Measurements from ENCODE around the gene STXBP1. TPM values are rescaled to one million over a fixed set of nuclear protein-coding genes. Genes with fewer than 3 reads are reported as not detected.

The STXBP1 gene
- total RNA-seq, 4 donors from 2014 or later = 47.0 to 81.0 (median 66.4) TPM

GRCh38 chr9:127714951-127715469 is 102.9 kb downstream of the STXBP1 start:
- DNase-seq (ENCODE audit: low spot score) = no peak
- no peak for ATAC-seq (ENCODE audit: low FRiP score)
- TF ChIP-seq CTCF (IDR thresholded peaks at IDR 0.05) = no peak

GRCh38 chr9:127715470-127716337 is 103.6 kb downstream of the STXBP1 start, which contains the start of the genes PTRH1 and TTC16:
Gene PTRH1, minus strand, starts transcription at chr9:127715663. Its CDS starts 24 bp downstream, at chr9:127715639.
Gene TTC16, plus strand, starts transcription at chr9:127716079. Its CDS starts 67 bp downstream, at chr9:127716146.
- DNase-seq (ENCODE audit: low spot score) = peak; percentile 96
- no peak for TF ChIP-seq CTCF (IDR thresholded peaks at IDR 0.05)
- peak; percentile 95 for ATAC-seq (ENCODE audit: low FRiP score)

- DNase-seq (ENCODE audit: low spot score) (no peak), ATAC-seq (ENCODE audit: low FRiP score) (no peak)
- no peak for TF ChIP-seq CTCF (IDR thresholded peaks at IDR 0.05)
Measured at GRCh38 chr9:127716412-127716811, 104.3 kb downstream of the STXBP1 start.

GRCh38 chr9:127717766-127718165 is 105.7 kb downstream of the STXBP1 start:
- DNase-seq (ENCODE audit: low spot score) (no peak), ATAC-seq (ENCODE audit: low FRiP score) (no peak)
- no peak for TF ChIP-seq CTCF (IDR thresholded peaks at IDR 0.05)

- no peak for TF ChIP-seq CTCF (IDR thresholded peaks at IDR 0.05)
- ATAC-seq (ENCODE audit: low FRiP score) (no peak), DNase-seq (ENCODE audit: low spot score) (no peak)
Measured at GRCh38 chr9:127720031-127720864, 108.2 kb downstream of the STXBP1 start.

GRCh38 chr9:127720865-127721227 is 108.8 kb downstream of the STXBP1 start:
- DNase-seq (ENCODE audit: low spot score) (no peak), ATAC-seq (ENCODE audit: low FRiP score) (no peak)
- no peak for TF ChIP-seq CTCF (IDR thresholded peaks at IDR 0.05)

Measured in omental fat pad (tissue), 4 donors.